ENCODE data around the gene AREL1. TPM values are rescaled to one million over a fixed set of nuclear protein-coding genes. Genes with fewer than 3 reads are reported as not detected.

AREL1 gene
- total RNA-seq, 1 donor from 2014 or later: 51.5 TPM

DNA sequence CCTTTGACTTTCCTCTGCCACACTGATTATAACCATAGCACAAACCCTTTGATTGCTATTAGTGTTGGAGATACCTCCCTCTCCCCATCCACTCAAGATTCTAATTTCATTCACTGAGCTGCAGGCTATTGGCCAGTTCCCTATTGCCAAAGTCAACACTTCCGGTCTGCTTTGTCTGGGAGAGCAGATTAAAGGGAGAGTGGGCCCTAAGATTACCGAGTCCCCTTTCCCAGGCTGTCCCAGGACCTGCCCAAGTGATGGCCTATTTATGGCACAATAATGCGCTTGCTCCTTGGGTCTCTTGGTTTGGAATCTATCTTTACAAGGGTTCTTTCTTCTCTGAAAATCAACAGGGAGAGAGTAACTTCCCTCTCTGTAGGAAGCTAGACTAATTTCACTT is 57.9 kb downstream of the AREL1 start:
- no peaks in the 10 kb centered on the region for H3K36me3 Mint-ChIP-seq (ENCODE audit: low read depth)
- H3K9me3 Mint-ChIP-seq: no peaks in the 10 kb centered on the region
- no peak for DNase-seq (ENCODE audit: low read depth, low spot score)
- H3K27me3 Mint-ChIP-seq (ENCODE audit: low read depth): no peaks in the 10 kb centered on the region
- H3K4me1 Mint-ChIP-seq: no peaks in the 10 kb centered on the region
- no peak overlapping the region for H3K27ac Mint-ChIP-seq (ENCODE audit: unreplicated experiment)
- TF ChIP-seq, protein P1, sequence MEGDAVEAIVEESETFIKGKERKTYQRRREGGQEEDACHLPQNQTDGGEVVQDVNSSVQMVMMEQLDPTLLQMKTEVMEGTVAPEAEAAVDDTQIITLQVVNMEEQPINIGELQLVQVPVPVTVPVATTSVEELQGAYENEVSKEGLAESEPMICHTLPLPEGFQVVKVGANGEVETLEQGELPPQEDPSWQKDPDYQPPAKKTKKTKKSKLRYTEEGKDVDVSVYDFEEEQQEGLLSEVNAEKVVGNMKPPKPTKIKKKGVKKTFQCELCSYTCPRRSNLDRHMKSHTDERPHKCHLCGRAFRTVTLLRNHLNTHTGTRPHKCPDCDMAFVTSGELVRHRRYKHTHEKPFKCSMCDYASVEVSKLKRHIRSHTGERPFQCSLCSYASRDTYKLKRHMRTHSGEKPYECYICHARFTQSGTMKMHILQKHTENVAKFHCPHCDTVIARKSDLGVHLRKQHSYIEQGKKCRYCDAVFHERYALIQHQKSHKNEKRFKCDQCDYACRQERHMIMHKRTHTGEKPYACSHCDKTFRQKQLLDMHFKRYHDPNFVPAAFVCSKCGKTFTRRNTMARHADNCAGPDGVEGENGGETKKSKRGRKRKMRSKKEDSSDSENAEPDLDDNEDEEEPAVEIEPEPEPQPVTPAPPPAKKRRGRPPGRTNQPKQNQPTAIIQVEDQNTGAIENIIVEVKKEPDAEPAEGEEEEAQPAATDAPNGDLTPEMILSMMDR (conservative IDR thresholded peaks at IDR 0.05): no peak
- no peak overlapping the region for H3K4me3 Mint-ChIP-seq

DNA sequence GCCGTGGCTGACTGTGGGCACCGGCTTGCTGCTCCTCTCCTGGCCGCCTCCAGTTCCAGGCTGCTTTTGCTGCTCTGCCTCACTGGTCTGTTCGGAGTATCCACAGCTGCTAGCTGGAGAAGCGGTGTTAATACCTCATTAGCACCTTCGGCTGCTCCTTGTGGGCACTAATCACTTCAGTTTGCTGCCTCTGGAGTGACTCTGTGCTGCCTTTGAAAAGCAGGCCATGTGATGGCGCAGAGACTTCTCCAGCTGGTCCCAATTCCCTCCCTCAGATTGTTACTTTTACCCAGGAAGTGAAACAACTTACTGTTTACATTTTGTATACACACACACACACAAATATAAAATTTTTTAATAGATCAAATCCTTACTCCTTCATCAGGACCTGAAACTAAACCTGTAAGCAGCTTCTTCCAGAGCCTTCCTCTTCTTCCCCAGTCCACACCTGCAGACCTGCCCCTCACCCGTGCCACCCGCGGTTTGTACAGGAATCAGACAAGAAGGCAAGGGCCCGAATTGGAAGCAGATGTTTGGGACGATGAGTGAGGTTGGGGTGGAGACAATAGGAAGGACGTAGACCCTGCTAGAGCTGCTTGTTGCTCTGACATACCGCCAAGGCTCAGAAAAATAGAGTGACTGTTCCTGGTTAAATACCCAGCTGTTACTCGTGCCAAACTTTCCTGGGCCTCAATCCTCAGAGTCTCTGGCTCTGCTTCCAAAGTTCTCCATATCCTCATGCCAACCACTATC is 59.3 kb downstream of the AREL1 start:
- Mint-ChIP-seq H3K4me1 (no peaks in the 10 kb centered on the region), H3K9me3 (no peaks in the 10 kb centered on the region), H3K27me3 (ENCODE audit: low read depth) (no peaks in the 10 kb centered on the region), H3K36me3 (ENCODE audit: low read depth) (no peaks in the 10 kb centered on the region), H3K4me3 (no peak overlapping the region), H3K27ac (ENCODE audit: unreplicated experiment) (no peak overlapping the region)
- TF ChIP-seq, protein P1 (conservative IDR thresholded peaks at IDR 0.05): no peak
- no peak for DNase-seq (ENCODE audit: low read depth, low spot score)

DNA sequence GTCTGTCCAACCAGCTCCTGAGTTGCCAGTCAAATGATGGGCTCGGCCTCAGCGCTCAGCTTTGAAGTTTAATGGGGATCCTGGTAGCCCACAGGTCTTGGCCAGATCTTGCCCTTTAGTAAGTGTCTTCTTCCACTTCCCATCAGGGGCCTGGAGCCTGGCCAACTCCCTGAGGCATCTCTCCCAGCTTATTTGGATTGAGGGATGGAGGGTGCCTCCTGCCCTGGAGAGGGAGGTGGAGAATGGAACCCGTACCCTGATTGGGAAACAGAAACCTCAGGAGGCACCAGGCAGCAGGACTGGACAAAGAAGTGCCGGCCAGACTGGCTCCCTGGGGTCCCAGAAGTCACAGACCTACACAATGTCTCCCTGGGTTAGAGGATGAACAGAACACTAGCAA is 60.3 kb downstream of the AREL1 start:
- no peak for DNase-seq (ENCODE audit: low read depth, low spot score)
- TF ChIP-seq, protein P1 (conservative IDR thresholded peaks at IDR 0.05): no peak
- Mint-ChIP-seq H3K4me1 (no peaks in the 10 kb centered on the region), H3K9me3 (no peaks in the 10 kb centered on the region), H3K36me3 (ENCODE audit: low read depth) (no peaks in the 10 kb centered on the region), H3K27ac (ENCODE audit: unreplicated experiment) (no peak overlapping the region), H3K4me3 (no peak overlapping the region), H3K27me3 (ENCODE audit: low read depth) (no peaks in the 10 kb centered on the region)

DNA sequence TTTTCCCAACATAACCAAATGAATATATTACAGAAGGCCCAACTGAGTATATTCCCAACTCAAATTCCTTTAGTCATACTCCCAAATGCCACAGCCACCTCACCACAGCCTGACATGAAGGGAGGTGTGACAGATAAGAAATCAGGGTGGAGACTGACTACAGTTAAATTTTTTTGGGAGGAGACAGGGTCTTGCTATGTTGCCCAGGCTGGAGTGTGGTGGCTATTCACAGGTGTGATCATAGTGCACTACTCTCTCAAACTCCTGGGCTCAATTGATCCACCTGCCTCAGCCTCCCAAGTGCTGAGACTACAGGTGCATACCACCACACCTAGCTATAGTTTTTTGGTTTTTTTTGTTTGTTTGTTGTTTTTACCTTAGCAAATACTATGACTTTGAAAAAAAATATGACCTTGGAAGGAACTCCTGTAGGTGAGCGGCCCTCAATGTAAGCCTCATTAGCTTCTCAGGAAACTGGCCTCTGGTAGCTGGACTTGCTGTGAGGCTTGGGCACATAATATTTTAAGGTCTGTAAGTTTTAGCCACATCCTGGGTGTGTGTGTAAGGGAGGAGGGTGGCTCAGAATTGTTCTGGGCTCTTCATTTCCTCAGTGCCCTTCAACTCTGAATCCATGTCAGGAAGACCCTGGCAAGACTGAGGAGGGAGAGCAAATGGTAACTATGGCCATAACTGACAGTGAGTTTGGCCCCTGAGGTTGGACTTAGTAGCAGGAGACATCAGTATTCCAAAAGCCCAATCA is 61.8 kb downstream of the AREL1 start:
- no peaks in the 10 kb centered on the region for H3K27me3 Mint-ChIP-seq (ENCODE audit: low read depth)
- no peaks in the 10 kb centered on the region for H3K4me1 Mint-ChIP-seq

DNA sequence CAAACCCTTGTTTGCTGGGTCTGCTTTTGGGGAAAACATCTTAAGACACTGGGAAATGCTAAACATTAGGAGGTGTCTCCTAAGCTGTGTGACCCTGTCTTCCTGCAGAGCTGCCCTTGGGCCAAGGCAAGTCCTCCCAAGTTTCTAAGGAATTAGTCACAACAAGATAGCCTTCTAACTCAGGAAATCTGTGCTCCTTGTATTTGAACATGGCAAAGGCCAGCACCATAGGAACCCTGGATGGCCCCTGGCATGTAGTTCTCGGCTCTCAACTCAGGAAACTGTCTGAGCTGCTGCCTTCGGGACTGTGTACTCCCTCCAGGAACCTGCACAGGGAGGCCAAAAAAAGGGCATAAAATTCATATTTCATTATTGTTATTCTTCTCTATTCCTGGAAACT is 63.2 kb downstream of the AREL1 start:
- DNase-seq (ENCODE audit: low read depth, low spot score): no peak
- TF ChIP-seq, protein P1 (conservative IDR thresholded peaks at IDR 0.05): no peak
- Mint-ChIP-seq H3K36me3 (ENCODE audit: low read depth) (no peaks in the 10 kb centered on the region), H3K27ac (ENCODE audit: unreplicated experiment) (peak overlapping the region; percentile 8), H3K27me3 (ENCODE audit: low read depth) (no peaks in the 10 kb centered on the region), H3K4me1 (no peaks in the 10 kb centered on the region), H3K9me3 (no peaks in the 10 kb centered on the region), H3K4me3 (no peak overlapping the region)

More for the DNA sequence above, 61.8 kb downstream of the AREL1 start:
- H3K4me3 Mint-ChIP-seq: no peak overlapping the region
- no peaks in the 10 kb centered on the region for H3K9me3 Mint-ChIP-seq
- TF ChIP-seq, protein P1 (conservative IDR thresholded peaks at IDR 0.05): no peak
- H3K36me3 Mint-ChIP-seq (ENCODE audit: low read depth): no peaks in the 10 kb centered on the region
- H3K27ac Mint-ChIP-seq (ENCODE audit: unreplicated experiment): no peak overlapping the region
- no peak for DNase-seq (ENCODE audit: low read depth, low spot score)

Data from neural crest cell (in vitro differentiated cells).